Uterus (tissue), 4 donors: Measurements from ENCODE around the gene FANCD2. TPM values are rescaled to one million over a fixed set of nuclear protein-coding genes. Genes with fewer than 3 reads are reported as not detected.
"Not testable (repeated sequence)": the region's sequence is repeated elsewhere in the genome, so short reads cannot be mapped to it uniquely, and the experiment has no call there.

ENCODE experiments used
- DNase-seq, 2 donors: peaks; one replicate each; pipeline ENCODE4 v3.0.0-alpha.2; 2019 to 2020
- H3K27ac ChIP-seq, 2 donors: fragments of 200-600 bp; sonication (generic); 1 replicate in 1 of 2; 2 replicates in 1 of 2; pipeline ENCODE4 v1.5.1; 2016 to 2018
- H3K27me3 ChIP-seq, 2 donors: fragments of 200-600 bp; sonication (generic); one replicate each; pipeline ENCODE4 v1.5.1; 2018 to 2019; ENCODE audit warnings: control low read depth in 1 of 2
- H3K36me3 ChIP-seq, 2 donors: fragments of 200-600 bp; sonication (generic); one replicate each; pipeline ENCODE4 v1.5.1; 2019; ENCODE audit warnings: control low read depth in 1 of 2
- H3K4me1 ChIP-seq, 2 donors: fragments of 200-600 bp; sonication (generic); one replicate each; pipeline ENCODE4 v1.5.1; 2018 to 2019; ENCODE audit warnings: control low read depth in 1 of 2
- H3K4me3 ChIP-seq, 2 donors: fragments of 200-600 bp; sonication (generic); 1 replicate in 1 of 2; 2 replicates in 1 of 2; pipeline ENCODE4 v1.5.1; 2018 to 2019; ENCODE audit warnings: mild to moderate bottlenecking in 1 of 2
- H3K9me3 ChIP-seq, 2 donors: fragments of 200-600 bp; sonication (generic); one replicate each; pipeline ENCODE4 v1.5.1; 2019; ENCODE audit warnings: control low read depth in 1 of 2
- POLR2A ChIP-seq, 2 donors: fragments of 450-650 bp; IDR thresholded peaks; one replicate each; pipeline ENCODE4 v1.6.1; 2016; ENCODE audit warnings: antibody characterized with exemption in 2 of 2, mild to moderate bottlenecking in 1 of 2, moderate library complexity in 1 of 2
- intact Hi-C: fragments of 100-400 bp; cut with DNase I; formaldehyde crosslinking; loops from one replicate; pipeline ENCODE4 v1.15.1; 2023; ENCODE audit warnings: low total_unique reads
- total RNA-seq, 4 donors: library from RNA; depleted of rRNA in 3 of 4; stranded (reverse); fragments of >200 nt in 3 of 4; gene quantifications; one replicate each; pipeline versions ENCODE4 v1.1.0 to v1.2.4, GENCODE V29; 2014 to 2023
- TF ChIP-seq, protein P1 (sequence below), 4 experiments: fragments of 200-600 bp in 2 of 4; fragments of 450-650 bp in 2 of 4; sonication (generic) in 2 of 4; IDR thresholded peaks; one replicate each; pipeline ENCODE4 v1.5.1; 2016 to 2019; ENCODE audit warnings: antibody characterized with exemption in 4 of 4, mild to moderate bottlenecking in 2 of 4, moderate library complexity in 1 of 4
- donor health status: DM: yes; HTN: yes; CAD: no.

The FANCD2 gene
- total RNA-seq, 4 donors from 2014 or later: 3.0 to 17.7 (median 3.6) TPM; not detected in 1

DNA sequence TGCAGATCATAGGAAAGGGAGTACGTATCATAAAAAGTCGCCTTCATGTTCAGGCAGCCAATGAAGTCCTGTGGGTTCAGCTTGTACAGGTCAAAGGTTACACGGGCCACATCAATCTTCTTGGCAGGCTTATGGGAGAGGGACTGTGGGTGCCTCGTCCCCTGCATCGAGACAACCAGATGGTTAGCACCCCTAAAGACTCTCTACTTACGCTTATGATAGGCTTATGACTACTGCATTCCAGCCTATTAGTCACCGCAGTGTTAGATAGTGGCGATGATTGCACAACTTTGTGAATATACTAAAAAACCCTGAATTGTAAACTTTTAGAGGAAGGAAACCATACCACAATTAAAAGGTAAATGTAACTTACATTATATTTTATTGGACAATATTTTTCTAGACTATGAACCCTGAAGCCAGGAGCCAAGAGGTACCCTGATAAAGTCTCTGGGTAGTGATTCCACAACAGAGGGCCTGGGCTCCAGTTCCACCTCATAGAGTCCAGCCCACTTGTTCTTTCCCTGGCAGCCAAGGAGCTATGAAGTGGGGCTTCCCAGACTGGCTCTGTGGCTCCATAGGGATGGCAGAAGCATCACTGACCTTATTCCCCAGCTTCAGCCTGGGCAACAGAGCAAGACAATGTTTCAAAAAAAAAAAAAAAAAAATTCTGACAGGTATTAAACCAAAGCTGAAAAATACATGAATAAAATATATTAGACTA lies 2.5 kb upstream of the FANCD2 start:
- Histone ChIP-seq H3K4me3 (no peak overlapping the region), H3K27ac (no peak overlapping the region), H3K36me3 (no peaks in the 10 kb centered on the region), H3K27me3 (no peaks in the 10 kb centered on the region), H3K9me3 (no peaks in the 10 kb centered on the region), H3K4me1 (no peaks in the 10 kb centered on the region)
- TF ChIP-seq, protein P1, sequence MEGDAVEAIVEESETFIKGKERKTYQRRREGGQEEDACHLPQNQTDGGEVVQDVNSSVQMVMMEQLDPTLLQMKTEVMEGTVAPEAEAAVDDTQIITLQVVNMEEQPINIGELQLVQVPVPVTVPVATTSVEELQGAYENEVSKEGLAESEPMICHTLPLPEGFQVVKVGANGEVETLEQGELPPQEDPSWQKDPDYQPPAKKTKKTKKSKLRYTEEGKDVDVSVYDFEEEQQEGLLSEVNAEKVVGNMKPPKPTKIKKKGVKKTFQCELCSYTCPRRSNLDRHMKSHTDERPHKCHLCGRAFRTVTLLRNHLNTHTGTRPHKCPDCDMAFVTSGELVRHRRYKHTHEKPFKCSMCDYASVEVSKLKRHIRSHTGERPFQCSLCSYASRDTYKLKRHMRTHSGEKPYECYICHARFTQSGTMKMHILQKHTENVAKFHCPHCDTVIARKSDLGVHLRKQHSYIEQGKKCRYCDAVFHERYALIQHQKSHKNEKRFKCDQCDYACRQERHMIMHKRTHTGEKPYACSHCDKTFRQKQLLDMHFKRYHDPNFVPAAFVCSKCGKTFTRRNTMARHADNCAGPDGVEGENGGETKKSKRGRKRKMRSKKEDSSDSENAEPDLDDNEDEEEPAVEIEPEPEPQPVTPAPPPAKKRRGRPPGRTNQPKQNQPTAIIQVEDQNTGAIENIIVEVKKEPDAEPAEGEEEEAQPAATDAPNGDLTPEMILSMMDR (IDR thresholded peaks at IDR 0.05): no peak
- no peak for TF ChIP-seq POLR2A (IDR thresholded peaks at IDR 0.05)
- no peak for DNase-seq
- intact Hi-C loops: no loop called here

DNA sequence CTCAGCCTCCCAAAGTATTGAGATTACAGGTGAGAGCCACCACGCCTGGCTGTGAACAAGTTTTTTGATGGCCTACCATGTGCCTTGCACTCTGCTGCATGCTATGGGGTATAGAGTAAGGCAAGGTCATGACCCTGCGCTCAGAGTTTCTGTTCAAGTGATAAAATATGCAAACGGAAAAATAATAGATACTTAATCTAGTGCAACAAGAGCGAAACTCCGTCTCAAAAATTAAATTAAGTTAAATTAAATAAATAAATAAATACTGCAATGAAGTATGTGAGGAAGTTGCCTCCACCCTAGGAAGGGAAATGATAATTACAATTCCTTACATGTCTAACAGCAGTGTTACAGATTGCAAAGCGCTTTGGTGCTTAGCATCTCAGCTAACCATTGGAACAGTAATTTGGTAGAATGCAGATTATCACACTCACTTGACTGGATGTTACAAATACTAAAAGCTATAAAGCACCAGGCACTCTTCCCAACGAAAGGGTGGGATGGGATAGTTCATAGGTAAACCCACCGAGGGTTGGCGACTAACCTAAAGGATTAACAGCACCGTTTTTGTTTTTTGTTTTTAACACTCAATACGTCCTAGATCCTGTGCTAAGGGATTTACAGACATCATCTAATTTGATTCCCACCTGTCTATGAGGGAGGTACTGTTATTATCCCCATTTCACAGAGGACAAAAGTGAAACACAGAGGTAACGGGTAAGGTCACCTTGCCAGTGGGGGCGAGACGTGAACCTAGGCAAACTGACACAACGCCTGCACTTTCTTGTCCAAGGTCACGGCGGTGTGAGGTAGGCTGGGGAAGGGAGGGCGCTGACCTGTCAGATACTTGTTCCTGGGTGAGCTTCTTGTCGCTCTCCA lies 793 bp upstream of the FANCD2 start:
- intact Hi-C loops: no loop called here
- Histone ChIP-seq H3K27me3 (no peaks in the 10 kb centered on the region), H3K4me3 (peak overlapping the region; percentile 62 to 67), H3K36me3 (no peaks in the 10 kb centered on the region), H3K27ac (peak overlapping the region; percentile 20 to 68), H3K9me3 (no peaks in the 10 kb centered on the region), H3K4me1 (no peaks in the 10 kb centered on the region)
- TF ChIP-seq, protein P1 (IDR thresholded peaks at IDR 0.05): no peak
- TF ChIP-seq POLR2A (IDR thresholded peaks at IDR 0.05): no peak
- no peak for DNase-seq

DNA sequence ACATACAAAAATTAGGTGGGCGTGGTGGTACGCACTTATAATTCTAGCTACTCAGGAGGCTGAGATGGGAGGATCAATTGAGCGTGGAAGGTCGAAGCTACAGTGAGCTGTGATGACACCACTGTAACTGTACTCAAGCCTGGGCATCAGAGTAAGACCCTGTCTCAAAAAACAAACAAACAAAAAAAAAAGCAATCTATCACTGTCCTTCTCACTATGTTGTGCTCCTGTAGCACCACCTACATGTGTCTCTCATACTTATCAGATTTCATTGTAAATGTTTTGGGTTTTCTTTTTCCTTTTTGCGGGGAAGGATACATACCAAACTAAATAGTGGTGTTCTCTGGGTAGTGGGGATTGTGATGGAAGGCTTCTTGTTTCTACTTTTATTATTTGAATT lies 14.8 kb downstream of the FANCD2 start:
- TF ChIP-seq, protein P1 (IDR thresholded peaks at IDR 0.05): no peak
- no peak for TF ChIP-seq POLR2A (IDR thresholded peaks at IDR 0.05)
- Histone ChIP-seq H3K9me3 (no peaks in the 10 kb centered on the region), H3K27me3 (no peaks in the 10 kb centered on the region), H3K27ac (no peak overlapping the region), H3K4me3 (no peak overlapping the region), H3K36me3 (no peaks in the 10 kb centered on the region), H3K4me1 (no peaks in the 10 kb centered on the region)
- DNase-seq: no peak
- intact Hi-C loops: no loop called here

- H3K27ac ChIP-seq: no peak overlapping the region
- H3K4me1 ChIP-seq: no peaks in the 10 kb centered on the region
These were observed 21.6 kb downstream of the FANCD2 start for GRCh38 chr3:10047876-10048275.

GRCh38 chr3:10053054-10053453 lies 26.8 kb downstream of the FANCD2 start:
- intact Hi-C loops, H3K9me3 ChIP-seq, H3K4me1 ChIP-seq: not testable (repeated sequence)

More at GRCh38 chr3:10047876-10048275, 21.6 kb downstream of the FANCD2 start:
- Histone ChIP-seq H3K36me3 (no peaks in the 10 kb centered on the region), H3K27me3 (no peaks in the 10 kb centered on the region), H3K4me3 (no peak overlapping the region), H3K9me3 (no peaks in the 10 kb centered on the region)
- DNase-seq: no peak
- TF ChIP-seq, protein P1 (IDR thresholded peaks at IDR 0.05): no peak
- no peak for TF ChIP-seq POLR2A (IDR thresholded peaks at IDR 0.05)
- intact Hi-C loops: no loop called here

More at GRCh38 chr3:10053054-10053453, 26.8 kb downstream of the FANCD2 start:
- DNase-seq, H3K27ac ChIP-seq, H3K36me3 ChIP-seq, H3K27me3 ChIP-seq, H3K4me3 ChIP-seq: not testable (repeated sequence)
